ENCODE results near the gene DGKQ.

DGKQ gene

DNA sequence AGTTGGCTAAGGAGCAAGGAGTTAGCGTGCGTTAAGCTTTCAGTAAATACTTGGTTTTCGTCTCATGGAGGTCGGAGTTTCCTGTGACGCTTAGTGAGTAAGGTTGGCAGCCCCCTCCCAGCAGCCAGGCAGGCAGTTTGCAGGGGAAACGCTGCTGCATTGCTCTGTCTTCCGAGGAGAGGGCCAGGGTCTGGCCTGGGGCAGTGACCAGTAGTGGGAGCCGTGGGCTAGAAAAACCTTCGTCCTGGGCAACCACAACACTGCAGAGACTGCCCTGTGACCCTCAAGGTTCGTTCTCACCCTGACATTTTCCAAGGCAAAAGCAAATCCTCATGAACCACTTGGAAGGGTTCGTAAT is 40.7 kb downstream of the DGKQ start:
- Histone ChIP-seq H4K20me1 (ENCODE audit: insufficient read depth, low read length) (peaks cover 25% of the 10 kb centered on the region), H3K9me3 (ENCODE audit: insufficient read depth, low read length) (no peaks in the 10 kb centered on the region), H3K4me2 (ENCODE audit: low read length) (peak overlapping the region; percentile 99), H3K9ac (ENCODE audit: low read length) (peak overlapping the region; percentile 85), H3K4me3 (ENCODE audit: low read length) (peak overlapping the region; percentile 99), H3K4me1 (ENCODE audit: low read length) (peaks cover 45% of the 10 kb centered on the region), H3K27me3 (ENCODE audit: low read depth, low read length) (peaks cover 24% of the 10 kb centered on the region), H2AFZ (ENCODE audit: low read depth, low read length) (peak overlapping the region; percentile 89; the same call in 1 of the 2 replicates), H3K79me2 (ENCODE audit: low read length) (peaks cover 43% of the 10 kb centered on the region), H3K36me3 (replicated peaks; ENCODE audit: low read depth, low read length) (no peaks in the 10 kb centered on the region), H3K27ac (ENCODE audit: low read length) (no peak overlapping the region)
- no peak for TF ChIP-seq EZH2phosphoT487 (IDR thresholded peaks at IDR 0.05; ENCODE audit: low read depth)
- TF ChIP-seq, protein P1, sequence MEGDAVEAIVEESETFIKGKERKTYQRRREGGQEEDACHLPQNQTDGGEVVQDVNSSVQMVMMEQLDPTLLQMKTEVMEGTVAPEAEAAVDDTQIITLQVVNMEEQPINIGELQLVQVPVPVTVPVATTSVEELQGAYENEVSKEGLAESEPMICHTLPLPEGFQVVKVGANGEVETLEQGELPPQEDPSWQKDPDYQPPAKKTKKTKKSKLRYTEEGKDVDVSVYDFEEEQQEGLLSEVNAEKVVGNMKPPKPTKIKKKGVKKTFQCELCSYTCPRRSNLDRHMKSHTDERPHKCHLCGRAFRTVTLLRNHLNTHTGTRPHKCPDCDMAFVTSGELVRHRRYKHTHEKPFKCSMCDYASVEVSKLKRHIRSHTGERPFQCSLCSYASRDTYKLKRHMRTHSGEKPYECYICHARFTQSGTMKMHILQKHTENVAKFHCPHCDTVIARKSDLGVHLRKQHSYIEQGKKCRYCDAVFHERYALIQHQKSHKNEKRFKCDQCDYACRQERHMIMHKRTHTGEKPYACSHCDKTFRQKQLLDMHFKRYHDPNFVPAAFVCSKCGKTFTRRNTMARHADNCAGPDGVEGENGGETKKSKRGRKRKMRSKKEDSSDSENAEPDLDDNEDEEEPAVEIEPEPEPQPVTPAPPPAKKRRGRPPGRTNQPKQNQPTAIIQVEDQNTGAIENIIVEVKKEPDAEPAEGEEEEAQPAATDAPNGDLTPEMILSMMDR (IDR thresholded peaks at IDR 0.05; ENCODE audit: low read depth, low read length), result no peak

DNA sequence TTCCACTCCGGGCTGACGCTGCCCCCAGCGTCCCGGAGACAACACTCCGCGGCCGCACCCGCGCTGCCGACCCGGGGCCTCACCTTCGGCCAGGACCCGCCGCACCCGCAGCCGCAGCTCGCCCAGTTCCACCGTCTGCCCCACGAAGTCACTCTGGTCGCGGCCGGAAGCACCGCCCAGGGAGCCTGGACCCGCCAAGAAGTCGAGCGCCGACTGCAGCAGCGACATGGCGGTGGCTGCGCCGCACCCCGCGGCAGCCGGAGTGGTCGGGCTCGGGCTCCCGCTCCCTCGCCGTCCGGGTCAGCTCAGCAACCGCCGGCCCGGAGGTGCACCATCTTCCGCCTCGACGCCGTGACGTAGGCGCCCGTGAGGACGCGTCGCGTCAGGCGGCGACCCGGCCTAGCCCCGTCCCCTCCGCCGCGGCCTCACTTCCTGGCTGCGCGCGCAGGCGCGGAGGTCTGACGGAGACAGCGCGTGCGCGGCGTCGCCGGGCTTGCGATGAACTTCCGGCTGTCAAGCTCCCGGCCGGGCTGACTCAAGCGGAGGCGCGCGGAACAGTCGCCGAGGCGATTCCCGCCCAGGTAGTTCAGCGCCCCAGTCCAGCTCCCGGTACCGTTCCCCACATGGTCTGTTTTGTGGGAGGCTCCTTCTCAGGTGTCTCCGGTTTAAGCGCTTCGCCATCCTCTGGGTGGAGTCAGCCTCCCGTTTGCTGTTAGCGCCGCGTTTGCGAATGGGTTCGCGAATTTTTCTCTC is 41.2 kb downstream of the DGKQ start, which contains the start of the genes GAK and TMEM175:
Gene GAK (minus strand): TSS at position 357 of the 753 bp plus-strand sequence. CDS start 129 bp downstream, at position 228.
Gene TMEM175 (plus strand): TSS at position 501 of the 753 bp plus-strand sequence. CDS start 15,280 bp downstream, outside the sequence.
- Histone ChIP-seq H3K9ac (ENCODE audit: low read length) (peak within 1 kb of the TSS; percentile 85), H3K4me3 (ENCODE audit: low read length) (peak within 1 kb of the TSS; percentile 99), H3K27ac (ENCODE audit: low read length) (peak within 1 kb of the TSS; percentile 22), H3K79me2 (ENCODE audit: low read length) (peaks cover 45% of the 10 kb centered on the region), H3K4me2 (ENCODE audit: low read length) (peak within 1 kb of the TSS; percentile 99), H3K27me3 (ENCODE audit: low read depth, low read length) (peaks cover 18% of the 10 kb centered on the region; the same call in 1 of the 2 replicates), H2AFZ (ENCODE audit: low read depth, low read length) (peak within 1 kb of the TSS; percentile 89; the same call in 1 of the 2 replicates), H4K20me1 (ENCODE audit: insufficient read depth, low read length) (peaks cover 26% of the 10 kb centered on the region), H3K4me1 (ENCODE audit: low read length) (peaks cover 45% of the 10 kb centered on the region), H3K36me3 (replicated peaks; ENCODE audit: low read depth, low read length) (no peaks in the 10 kb centered on the region), H3K9me3 (ENCODE audit: insufficient read depth, low read length) (no peaks in the 10 kb centered on the region)
- TF ChIP-seq, protein P1 (IDR thresholded peaks at IDR 0.05; ENCODE audit: low read depth, low read length), result no peak
- no peak for TF ChIP-seq EZH2phosphoT487 (IDR thresholded peaks at IDR 0.05; ENCODE audit: low read depth)

DNA sequence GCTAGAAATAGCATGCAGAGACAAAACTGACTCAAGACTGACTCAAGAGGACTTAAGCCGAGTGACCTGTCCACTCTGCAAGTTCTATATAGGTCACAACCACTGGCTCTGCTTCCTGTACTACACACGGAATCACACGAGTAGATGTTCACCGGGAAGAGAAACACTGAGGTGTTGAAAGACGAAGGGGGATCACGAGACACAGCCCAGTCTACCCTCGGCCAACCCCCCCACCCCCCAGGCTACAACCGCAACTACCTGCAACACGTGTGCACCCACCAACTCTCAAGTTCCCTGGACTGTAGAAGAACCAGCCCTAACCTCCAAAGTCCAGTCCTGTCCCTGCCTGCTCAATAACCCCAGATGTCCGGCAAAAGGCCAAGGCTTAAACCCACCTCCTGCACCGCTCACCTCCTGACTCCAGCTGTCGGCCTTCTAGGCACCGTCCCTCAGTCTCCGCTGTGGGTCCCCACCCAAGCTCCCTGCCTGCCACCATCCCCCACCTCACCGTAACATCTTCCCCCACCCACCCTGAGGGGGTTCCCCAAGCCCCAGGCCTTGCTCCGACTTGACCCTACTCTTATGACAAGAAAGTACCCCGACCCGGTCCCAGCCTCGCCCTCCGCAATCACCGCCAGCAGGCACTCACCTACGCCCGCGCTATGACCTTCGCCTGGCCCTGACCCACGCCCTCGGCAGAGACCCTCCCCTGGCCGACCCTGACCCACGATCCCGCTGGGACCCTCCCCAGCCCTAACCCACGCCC is 42.0 kb downstream of the DGKQ start:
- peaks cover 46% of the 10 kb centered on the region for H3K79me2 ChIP-seq (ENCODE audit: low read length)
- peaks cover 28% of the 10 kb centered on the region for H4K20me1 ChIP-seq (ENCODE audit: insufficient read depth, low read length)
- H3K27ac ChIP-seq (ENCODE audit: low read length), result peak overlapping the region; percentile 22; the same call in 1 of the 2 replicates
- peak overlapping the region; percentile 91 for H3K4me2 ChIP-seq (ENCODE audit: low read length)
- H3K4me3 ChIP-seq (ENCODE audit: low read length), result peak overlapping the region; percentile 99
- TF ChIP-seq, protein P1 (IDR thresholded peaks at IDR 0.05; ENCODE audit: low read depth, low read length), result no peak
- TF ChIP-seq EZH2phosphoT487 (IDR thresholded peaks at IDR 0.05; ENCODE audit: low read depth), result no peak
- H3K9ac ChIP-seq (ENCODE audit: low read length), result peak overlapping the region; percentile 78
- peaks cover 40% of the 10 kb centered on the region for H3K4me1 ChIP-seq (ENCODE audit: low read length)
- no peaks in the 10 kb centered on the region for H3K9me3 ChIP-seq (ENCODE audit: insufficient read depth, low read length)
- H3K27me3 ChIP-seq (ENCODE audit: low read depth, low read length), result peaks cover 17% of the 10 kb centered on the region; the same call in 1 of the 2 replicates
- no peak overlapping the region; the same call in 1 of the 2 replicates for H2AFZ ChIP-seq (ENCODE audit: low read depth, low read length)
- no peaks in the 10 kb centered on the region for H3K36me3 ChIP-seq (replicated peaks; ENCODE audit: low read depth, low read length)

DNA sequence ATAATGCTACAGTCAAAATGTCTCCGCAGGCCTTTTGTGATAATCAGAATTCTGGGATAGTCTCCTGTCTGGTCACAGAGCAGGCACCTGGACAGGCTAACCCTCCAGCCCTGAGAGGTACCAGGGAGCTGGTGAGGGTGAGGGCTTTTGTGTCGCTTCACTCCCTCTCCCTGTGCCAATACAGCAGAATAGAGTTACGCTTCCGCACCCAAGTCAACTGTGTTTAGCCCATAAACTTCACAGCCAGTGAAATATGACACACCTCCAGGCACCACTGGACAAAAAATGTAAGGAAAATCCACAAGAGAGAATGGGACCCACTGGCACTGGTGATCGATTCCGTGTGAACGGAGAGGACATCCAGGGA is 42.6 kb downstream of the DGKQ start:
- H3K9me3 ChIP-seq (ENCODE audit: insufficient read depth, low read length), result no peaks in the 10 kb centered on the region
- H3K79me2 ChIP-seq (ENCODE audit: low read length), result peaks cover 52% of the 10 kb centered on the region
- H3K4me2 ChIP-seq (ENCODE audit: low read length), result peak overlapping the region; percentile 91
- no peak overlapping the region for H2AFZ ChIP-seq (ENCODE audit: low read depth, low read length)
- TF ChIP-seq, protein P1 (IDR thresholded peaks at IDR 0.05; ENCODE audit: low read depth, low read length), result no peak
- no peak for TF ChIP-seq EZH2phosphoT487 (IDR thresholded peaks at IDR 0.05; ENCODE audit: low read depth)
- peaks cover 34% of the 10 kb centered on the region for H4K20me1 ChIP-seq (ENCODE audit: insufficient read depth, low read length)
- H3K27ac ChIP-seq (ENCODE audit: low read length), result no peak overlapping the region
- peak overlapping the region; percentile 78 for H3K9ac ChIP-seq (ENCODE audit: low read length)
- no peaks in the 10 kb centered on the region for H3K36me3 ChIP-seq (replicated peaks; ENCODE audit: low read depth, low read length)
- H3K4me3 ChIP-seq (ENCODE audit: low read length), result peak overlapping the region; percentile 99
- H3K27me3 ChIP-seq (ENCODE audit: low read depth, low read length), result peaks cover 17% of the 10 kb centered on the region; the same call in 1 of the 2 replicates
- peaks cover 35% of the 10 kb centered on the region for H3K4me1 ChIP-seq (ENCODE audit: low read length)
